GM18873 (cell line): Measurements from ENCODE around the gene NXN.

ENCODE experiments used
- ATAC-seq: cut with Tn5 transposase; IDR thresholded peaks from one replicate; pipeline ENCODE4 v1.9.1; 2021; ENCODE audit warnings: mild to moderate bottlenecking, moderate library complexity, moderate number of reproducible peaks; ENCODE audit not compliant: unreplicated experiment, low FRiP score

Gene NXN

GRCh38 chr17:979539-980405, at the start of gene NXN:
TSS of gene NXN (minus strand) at chr17:979776.
- ATAC-seq, result no peak

- no peak for ATAC-seq
Measured at GRCh38 chr17:1027044-1027443, 47.5 kb upstream of the NXN start.

DNA sequence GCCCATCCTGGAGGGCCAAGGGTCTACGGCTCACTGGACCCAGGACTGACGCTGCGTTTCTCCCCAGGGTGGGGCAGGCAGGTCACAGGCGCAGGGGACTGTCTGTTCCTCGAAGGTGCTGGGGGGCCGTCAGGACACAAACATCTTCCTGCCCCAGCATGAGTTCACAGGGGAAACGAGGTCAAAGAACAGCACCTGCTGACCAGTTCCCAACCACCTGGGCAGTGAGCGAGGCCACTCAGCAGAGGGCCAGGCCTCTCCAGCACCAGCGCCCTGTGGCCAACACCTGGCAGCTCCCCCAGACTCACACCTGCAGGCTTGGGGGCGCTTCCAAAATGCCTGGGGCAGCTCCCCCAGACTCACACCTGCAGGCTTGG, 47.0 kb upstream of the NXN start:
- no peak for ATAC-seq

DNA sequence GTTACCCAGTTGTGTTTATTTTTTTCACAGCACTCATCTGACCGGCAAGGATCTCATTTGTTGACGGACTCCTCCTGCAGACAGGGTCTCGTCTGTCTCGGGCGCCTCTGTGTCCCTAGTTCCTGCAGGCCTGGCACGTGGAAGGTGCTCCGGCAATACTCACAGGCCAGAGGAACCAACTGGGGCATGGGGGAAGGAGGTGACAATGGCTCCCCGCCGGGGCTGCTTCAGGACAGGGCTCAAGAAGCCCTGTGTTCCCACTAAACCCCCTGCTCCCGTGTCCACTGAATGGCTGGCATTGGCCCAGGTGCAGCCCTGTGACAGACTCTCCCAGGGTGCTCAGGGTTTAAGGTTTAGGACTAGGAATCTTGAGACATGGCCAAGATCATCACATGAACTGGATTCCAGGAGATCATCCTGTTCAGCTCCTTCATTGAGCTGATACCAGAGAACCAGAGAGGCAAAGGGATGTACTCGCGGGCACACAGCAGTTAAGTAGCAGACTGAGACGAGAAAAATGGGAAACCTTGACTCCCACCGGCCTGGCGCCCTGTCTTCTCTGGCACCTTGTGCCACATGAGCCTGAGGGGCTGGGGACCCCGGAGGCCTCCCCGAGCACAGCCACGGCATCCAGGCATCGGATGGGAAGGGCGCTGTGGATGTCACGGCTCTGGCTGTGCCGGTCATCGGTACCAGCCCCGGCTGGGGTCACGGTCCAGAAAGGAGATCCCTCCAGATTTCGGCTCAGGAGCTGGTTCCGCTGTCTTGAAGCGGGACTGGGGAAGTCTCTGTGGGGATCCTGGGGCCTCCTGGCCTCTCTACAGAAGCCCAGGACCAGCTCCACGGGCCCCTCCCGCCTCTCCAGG, 46.4 kb upstream of the NXN start:
- ATAC-seq, result no peak

DNA sequence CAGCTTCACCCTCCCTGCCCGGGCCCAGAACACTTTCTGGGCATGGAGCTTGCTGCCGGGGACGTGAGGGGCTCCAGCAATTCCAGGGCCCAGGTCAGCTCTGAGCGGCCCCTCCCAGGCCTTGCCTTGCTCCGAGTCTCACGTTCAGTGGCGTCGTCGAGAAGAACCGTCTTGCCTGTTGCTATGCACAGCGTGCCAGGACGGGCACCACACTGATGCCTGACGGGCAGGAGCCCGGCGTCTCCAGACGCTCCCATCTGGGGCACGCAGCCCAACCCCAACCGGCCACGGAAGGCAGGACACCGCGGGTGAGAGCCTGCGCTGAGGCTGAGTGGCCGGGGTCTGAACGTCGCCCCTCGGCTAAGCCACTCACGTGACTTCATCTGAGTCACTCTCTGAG, 44.5 kb upstream of the NXN start:
- no peak for ATAC-seq

GRCh38 chr17:1022278-1023024, 42.9 kb upstream of the NXN start:
- ATAC-seq, result no peak

DNA sequence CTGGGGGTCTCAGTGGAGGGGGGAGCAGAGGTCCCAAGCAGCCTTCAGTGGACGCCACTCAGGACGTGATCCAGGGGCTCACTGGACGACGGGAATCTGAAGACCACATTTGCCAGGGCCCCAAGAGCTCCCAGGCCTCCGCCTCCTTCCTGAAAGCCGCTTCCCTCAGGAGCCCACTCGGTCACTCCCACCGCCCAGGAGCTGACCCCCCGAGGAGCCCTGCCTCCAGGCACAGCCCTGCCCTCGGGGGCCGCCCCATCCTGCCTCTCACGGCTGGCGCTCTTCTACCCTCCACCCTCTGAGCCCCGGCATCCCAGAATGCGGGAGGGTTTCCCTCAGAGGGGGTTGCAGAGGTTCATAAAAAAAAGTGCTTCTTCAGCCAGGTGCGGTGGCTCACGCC, 41.6 kb upstream of the NXN start:
- no peak for ATAC-seq

- ATAC-seq, result no peak
Measured at GRCh38 chr17:1019451-1019850, 39.9 kb upstream of the NXN start.

GRCh38 chr17:1018547-1018946, 39.0 kb upstream of the NXN start:
- no peak for ATAC-seq

GRCh38 chr17:1013729-1014090, 34.1 kb upstream of the NXN start:
- ATAC-seq, result no peak

DNA sequence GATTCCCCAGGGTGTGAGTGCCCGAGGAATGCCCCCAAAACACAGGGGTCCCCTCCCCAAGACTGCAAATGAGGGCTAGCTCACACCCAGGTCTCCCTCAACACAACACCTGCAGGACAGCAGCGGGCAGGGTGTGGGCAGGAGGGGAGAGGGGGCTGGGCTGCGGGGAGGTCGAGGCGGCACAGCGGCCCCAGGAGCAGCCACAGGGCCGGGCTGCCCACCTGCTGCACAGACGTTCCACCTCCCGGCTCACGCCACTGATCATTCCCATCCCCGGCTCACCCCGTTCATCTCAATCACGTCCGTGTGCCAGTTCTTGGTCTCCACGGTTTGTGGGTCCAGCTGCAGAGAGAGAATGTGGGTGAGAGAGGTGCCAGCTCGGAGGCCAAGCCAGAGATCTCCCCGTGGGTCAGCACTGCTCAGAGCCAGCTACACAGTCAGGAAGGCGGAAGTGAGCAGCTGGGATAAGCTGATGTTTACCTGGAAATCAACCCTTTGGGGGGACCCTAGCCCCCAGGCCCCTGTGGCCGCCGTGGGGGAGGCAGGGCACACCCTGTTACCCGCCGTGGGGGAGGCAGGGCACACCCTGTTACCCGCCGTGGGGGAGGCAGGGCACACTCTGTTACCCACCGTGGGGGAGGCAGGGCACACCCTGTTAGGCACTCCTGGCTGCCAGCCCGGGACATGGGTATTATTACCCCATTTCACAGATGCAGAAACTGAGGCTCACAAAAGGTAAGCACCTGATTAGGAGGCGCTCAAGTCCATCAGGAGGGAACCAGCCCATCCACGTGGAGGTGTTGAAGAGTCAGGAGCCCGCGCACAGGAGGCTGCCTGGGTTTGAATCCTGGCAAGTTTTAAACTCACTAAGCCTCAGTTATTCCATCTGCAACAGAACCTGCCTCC, 33.5 kb upstream of the NXN start:
- no peak for ATAC-seq

- no peak for ATAC-seq
Measured at GRCh38 chr17:1011760-1012735, 32.5 kb upstream of the NXN start.

GRCh38 chr17:1011138-1011537, 31.6 kb upstream of the NXN start:
- ATAC-seq, result no peak

DNA sequence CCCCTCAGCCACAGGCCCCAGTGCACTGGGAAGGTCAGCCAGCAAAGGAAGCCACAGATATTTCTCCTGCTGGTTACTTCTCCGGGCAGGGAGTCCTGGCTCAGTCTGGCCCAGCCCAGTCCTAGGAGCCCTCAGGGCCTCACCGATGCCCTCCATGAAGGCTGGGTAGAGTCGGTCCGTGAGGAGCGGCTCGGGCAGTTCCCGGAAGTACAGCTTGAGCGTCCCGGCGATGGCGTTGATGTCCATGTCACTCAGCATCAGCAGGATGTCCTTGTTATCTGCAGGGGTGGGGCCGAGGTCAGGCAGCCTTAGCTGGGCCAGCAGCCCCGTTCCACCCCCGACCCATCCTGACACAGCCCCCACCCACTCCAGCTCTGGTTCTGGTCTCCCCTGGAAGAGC, 31.0 kb upstream of the NXN start:
- no peak for ATAC-seq

DNA sequence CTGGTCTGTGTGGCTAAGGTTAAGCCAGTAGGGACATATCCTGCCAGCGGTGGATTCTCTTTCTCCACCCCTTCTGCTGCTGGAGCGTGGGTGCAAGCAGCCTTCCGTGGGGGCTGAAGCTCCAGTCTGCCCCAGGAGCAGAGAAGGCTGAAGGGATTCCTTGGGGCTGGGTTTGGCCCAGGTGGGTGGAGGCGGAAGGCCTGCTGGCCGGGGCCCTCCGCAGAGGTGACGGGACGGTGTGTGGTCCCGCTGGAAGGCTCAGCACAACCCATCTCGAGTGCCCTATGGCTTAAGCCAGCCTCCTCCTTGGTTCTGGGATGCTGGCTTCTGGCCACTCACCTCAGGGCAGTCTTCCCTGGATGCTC, 30.5 kb upstream of the NXN start:
- ATAC-seq, result no peak

- no peak for ATAC-seq
Measured at GRCh38 chr17:1009229-1010085, 29.9 kb upstream of the NXN start.

DNA sequence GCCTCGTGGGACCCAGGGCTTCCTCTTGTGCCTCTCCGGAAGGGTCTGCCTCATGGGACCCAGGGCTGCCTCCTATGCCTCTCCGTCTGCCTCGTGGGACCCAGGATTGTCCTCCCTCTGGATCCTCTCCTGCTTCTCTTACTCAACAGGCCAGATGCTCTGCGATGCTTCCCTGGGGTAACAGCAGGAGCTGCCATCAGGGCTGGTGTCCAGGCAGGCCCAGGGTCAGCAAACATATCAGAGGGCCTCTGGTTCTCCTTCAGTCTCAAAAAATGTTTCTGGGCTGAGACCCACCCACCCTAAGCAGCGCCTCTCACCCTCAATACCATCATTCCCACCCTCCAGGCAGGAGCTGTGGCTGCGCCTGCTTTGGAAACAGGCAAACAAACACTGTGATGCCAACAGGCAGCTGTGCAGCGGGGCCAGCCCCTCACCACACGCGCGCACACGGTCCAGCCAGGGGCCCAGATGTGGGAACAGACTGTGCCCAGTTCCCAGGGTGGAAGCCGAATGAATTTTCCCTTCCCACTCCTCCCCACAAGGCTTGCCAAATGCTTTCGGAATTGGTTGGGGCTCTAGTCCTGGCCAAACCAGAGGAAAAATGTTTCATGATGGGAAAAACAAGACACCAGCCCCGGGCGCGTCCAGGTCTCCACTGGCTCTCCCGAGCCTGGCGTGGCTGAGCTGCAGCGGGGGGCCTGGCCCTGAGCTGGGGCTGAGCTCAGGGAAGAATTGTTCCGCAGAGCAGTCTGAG, 28.6 kb upstream of the NXN start:
- no peak for ATAC-seq
